ENCODE results near the gene ZNF525. TPM values are rescaled to one million over a fixed set of nuclear protein-coding genes. Genes with fewer than 3 reads are reported as not detected.
"Not testable (repeated sequence)": the region's sequence is repeated elsewhere in the genome, so short reads cannot be mapped to it uniquely, and the experiment has no call there.

Gene ZNF525
- 10 to 100 TPM in 1 of 2 donors, 1 to 10 TPM in 1; 4.9 to 11.4 TPM for total RNA-seq

- H3K4me3 ChIP-seq, result peak within 1 kb of the TSS; percentile 84
- ATAC-seq (ENCODE audit: insufficient number of reproducible peaks, low FRiP score, low read depth) (peak; percentile 88), DNase-seq (ENCODE audit: low spot score) (peak; percentile 61)
- H3K36me3 ChIP-seq, result no peaks in the 10 kb centered on the region
- H3K27ac ChIP-seq, result peak within 1 kb of the TSS; percentile 66 to 81
- no peaks in the 10 kb centered on the region for H3K4me1 ChIP-seq (ENCODE audit: control insufficient read depth in 1 of 2, low read depth in 2 of 2)
- no peaks in the 10 kb centered on the region for H3K9me3 ChIP-seq
- peak; percentile 20 for TF ChIP-seq CTCF (IDR thresholded peaks at IDR 0.05)
- H3K27me3 ChIP-seq (replicated peaks; ENCODE audit: insufficient read depth), result no peaks in the 10 kb centered on the region
Observed at GRCh38 chr19:53365134-53365898, at the start of gene ZNF525. TSS of gene ZNF525 (plus strand) at chr19:53365705. CDS start at chr19:53372282, 6,577 bp downstream.

- Histone ChIP-seq H3K27ac (no peak overlapping the region), H3K9me3 (no peaks in the 10 kb centered on the region), H3K4me3 (peak overlapping the region; percentile 17), H3K27me3 (replicated peaks; ENCODE audit: insufficient read depth) (no peaks in the 10 kb centered on the region), H3K36me3 (no peaks in the 10 kb centered on the region), H3K4me1 (ENCODE audit: control insufficient read depth in 1 of 2, low read depth in 2 of 2) (no peaks in the 10 kb centered on the region)
- TF ChIP-seq CTCF (IDR thresholded peaks at IDR 0.05), result no peak
- ATAC-seq (ENCODE audit: insufficient number of reproducible peaks, low FRiP score, low read depth) (no peak), DNase-seq (ENCODE audit: low spot score) (no peak)
Observed at GRCh38 chr19:53328967-53329366, 36.5 kb upstream of the ZNF525 start.

- Histone ChIP-seq H3K4me1 (ENCODE audit: control insufficient read depth in 1 of 2, low read depth in 2 of 2) (peaks cover 0 to 6% of the 10 kb centered on the region in 2 donors), H3K27ac (peak overlapping the region; percentile 76), H3K36me3 (no peaks in the 10 kb centered on the region), H3K9me3 (no peaks in the 10 kb centered on the region), H3K4me3 (peak overlapping the region; percentile 86), H3K27me3 (replicated peaks; ENCODE audit: insufficient read depth) (no peaks in the 10 kb centered on the region)
- no peak for ATAC-seq (ENCODE audit: insufficient number of reproducible peaks, low FRiP score, low read depth)
- DNase-seq (ENCODE audit: low spot score), result no peak
- TF ChIP-seq CTCF (IDR thresholded peaks at IDR 0.05), result no peak
Observed at GRCh38 chr19:53332484-53332883, 33.0 kb upstream of the ZNF525 start.

- TF ChIP-seq CTCF (IDR thresholded peaks at IDR 0.05), result no peak
- Histone ChIP-seq H3K27ac (peak overlapping the region; percentile 76), H3K27me3 (replicated peaks; ENCODE audit: insufficient read depth) (no peaks in the 10 kb centered on the region), H3K4me1 (ENCODE audit: control insufficient read depth in 1 of 2, low read depth in 2 of 2) (peaks cover 0 to 6% of the 10 kb centered on the region in 2 donors), H3K4me3 (peak overlapping the region; percentile 86), H3K9me3 (no peaks in the 10 kb centered on the region), H3K36me3 (no peaks in the 10 kb centered on the region)
- no peak for ATAC-seq (ENCODE audit: insufficient number of reproducible peaks, low FRiP score, low read depth)
- DNase-seq (ENCODE audit: low spot score), result peak; percentile 15
Observed at GRCh38 chr19:53333066-53333462, 32.4 kb upstream of the ZNF525 start.

- Histone ChIP-seq H3K4me3 (peak within 1 kb of the TSS; percentile 86), H3K9me3 (no peaks in the 10 kb centered on the region), H3K4me1 (ENCODE audit: control insufficient read depth in 1 of 2, low read depth in 2 of 2) (peaks cover 0 to 6% of the 10 kb centered on the region in 2 donors), H3K27me3 (replicated peaks; ENCODE audit: insufficient read depth) (no peaks in the 10 kb centered on the region), H3K36me3 (no peaks in the 10 kb centered on the region), H3K27ac (peak within 1 kb of the TSS; percentile 76)
- peak; percentile 99 for ATAC-seq (ENCODE audit: insufficient number of reproducible peaks, low FRiP score, low read depth)
- peak; percentile 77 for DNase-seq (ENCODE audit: low spot score)
- TF ChIP-seq CTCF (IDR thresholded peaks at IDR 0.05), result no peak
Observed at GRCh38 chr19:53333463-53334449, 31.7 kb upstream of the ZNF525 start, which contains the start of gene ZNF845. TSS of gene ZNF845 (plus strand) at chr19:53333749. CDS start at chr19:53341308, 7,559 bp downstream.

GRCh38 chr19:53344403-53344802 is 21.1 kb upstream of the ZNF525 start:
- not testable (repeated sequence) for H3K27ac ChIP-seq; H3K27me3 ChIP-seq (replicated peaks; ENCODE audit: insufficient read depth); ATAC-seq (ENCODE audit: insufficient number of reproducible peaks, low FRiP score, low read depth); H3K4me1 ChIP-seq (ENCODE audit: control insufficient read depth in 1 of 2, low read depth in 2 of 2); H3K4me3 ChIP-seq; DNase-seq (ENCODE audit: low spot score)
- Histone ChIP-seq H3K36me3 (peaks cover 88% of the 10 kb centered on the region), H3K9me3 (peaks cover 74% of the 10 kb centered on the region)
